Ectodermal cell (in vitro differentiated cells): ENCODE data around the gene CT45A1.
"Not testable (repeated sequence)": the region's sequence is repeated elsewhere in the genome, so short reads cannot be mapped to it uniquely, and the experiment has no call there.

Experiments used
- H3K27ac ChIP-seq: 2 replicates; pipeline ENCODE4 v1.7.0; 2013; ENCODE audit warnings: mild to moderate bottlenecking, low read depth, low read length; ENCODE audit not compliant: insufficient read depth, poor library complexity, severe bottlenecking
- H3K27me3 ChIP-seq: 2 replicates; pipeline ENCODE4 v1.7.0; 2013; ENCODE audit warnings: mild to moderate bottlenecking, low read length; ENCODE audit not compliant: insufficient read depth, control insufficient read depth, poor library complexity, severe bottlenecking
- H3K36me3 ChIP-seq: one replicate; pipeline ENCODE4 v1.7.0; 2013; ENCODE audit warnings: low read length; ENCODE audit not compliant: control insufficient read depth, insufficient read depth
- H3K4me1 ChIP-seq: one replicate; pipeline ENCODE4 v1.7.0; 2013; ENCODE audit warnings: low read length; ENCODE audit not compliant: control insufficient read depth, insufficient read depth
- H3K4me3 ChIP-seq: 2 replicates; pipeline ENCODE4 v1.7.0; 2013; ENCODE audit warnings: low read depth, low read length, control low read depth; ENCODE audit not compliant: insufficient read depth
- H3K9me3 ChIP-seq: 2 replicates; pipeline ENCODE4 v1.7.0; 2013; ENCODE audit warnings: mild to moderate bottlenecking, low read length, moderate library complexity; ENCODE audit not compliant: control insufficient read depth
- WGBS, 2 experiments: methylation state at CpG; one replicate each; pipeline ENCODE4 v1.1.7; 2013; ENCODE audit warnings: missing lambda C conversion rate in 2 of 2; 5-methylcytosine and 5-hydroxymethylcytosine counted together

Gene CT45A1

DNA sequence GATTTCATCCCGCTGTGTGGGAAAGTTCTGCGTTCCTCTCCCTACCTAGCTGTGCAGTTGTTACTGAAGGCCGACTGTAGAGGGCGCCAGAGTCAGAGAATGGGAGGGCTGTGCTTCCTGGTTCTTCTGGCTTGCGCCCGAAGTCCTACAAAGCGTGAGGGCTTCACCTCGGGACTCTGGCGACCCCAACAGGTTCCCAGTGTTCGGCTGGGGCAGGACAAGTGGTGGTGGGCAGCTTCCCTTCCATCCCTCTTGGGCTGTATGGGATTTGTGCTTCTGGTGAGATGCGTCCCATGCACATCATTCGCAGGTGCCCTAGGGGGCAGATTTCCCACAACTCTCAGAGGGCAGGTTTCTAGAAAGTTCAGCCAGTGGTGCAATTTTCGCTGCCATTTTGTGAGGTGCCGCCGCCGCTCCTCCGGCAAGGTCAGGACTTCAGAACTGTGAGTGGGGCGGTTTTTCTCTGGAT lies 27.3 kb downstream of the CT45A1 start:
- Histone ChIP-seq H3K9me3 (no peaks in the 10 kb centered on the region), H3K27ac (no peak overlapping the region), H3K4me1 (no peaks in the 10 kb centered on the region), H3K4me3 (no peak overlapping the region), H3K36me3 (no peaks in the 10 kb centered on the region), H3K27me3 (no peaks in the 10 kb centered on the region)
- 58 to 60% methylated on average over 18 of the region's 18 CpGs for WGBS, 2 experiments

- no peak overlapping the region for H3K4me3 ChIP-seq
- H3K9me3 ChIP-seq: no peaks in the 10 kb centered on the region
- H3K4me1 ChIP-seq: no peaks in the 10 kb centered on the region
- 95 to 96% methylated on average over 23 of the region's 23 CpGs for WGBS, 2 experiments
- H3K36me3 ChIP-seq: no peaks in the 10 kb centered on the region
- H3K27me3 ChIP-seq: no peaks in the 10 kb centered on the region
- H3K27ac ChIP-seq: no peak overlapping the region
These were observed 27.8 kb downstream of the CT45A1 start for GRCh38 chrX:135741192-135741715.

GRCh38 chrX:135744739-135745138 lies 31.3 kb downstream of the CT45A1 start:
- 100% methylated on average over 1 of the region's 4 CpGs; no CpG with 5 or more reads in 1 of the 2 experiments for WGBS, 2 experiments
- not testable (repeated sequence) for H3K27me3 ChIP-seq, H3K36me3 ChIP-seq, H3K4me1 ChIP-seq, H3K9me3 ChIP-seq, H3K27ac ChIP-seq, H3K4me3 ChIP-seq

- no CpG with 5 or more reads among the region's 17 CpGs for WGBS, 2 experiments
- not testable (repeated sequence) for H3K9me3 ChIP-seq
These were observed 54.7 kb downstream of the CT45A1 start, which contains the start of gene CT45A3 for GRCh38 chrX:135768091-135768490. CT45A3 (minus strand) TSS chrX:135768191; CDS start chrX:135764444, 3,747 bp downstream.

More at GRCh38 chrX:135768091-135768490, 54.7 kb downstream of the CT45A1 start, which contains the start of gene CT45A3:
- H3K27ac ChIP-seq, H3K4me1 ChIP-seq, H3K4me3 ChIP-seq, H3K27me3 ChIP-seq, H3K36me3 ChIP-seq: not testable (repeated sequence)
